H1 (cell line): ENCODE measurements around the gene CDH26. TPM values are rescaled to one million over a fixed set of nuclear protein-coding genes. Genes with fewer than 3 reads are reported as not detected.

ENCODE experiments used
- CTCF ChIA-PET: fragments of 300-600 bp; sonication (Branson Sonifier 250); formaldehyde crosslinking; loops from one replicate; lab custom pipeline; 2021; ENCODE audit not compliant: partially characterized antibody; lab: Charles Lee
- POLR2A ChIA-PET: fragments of 300-600 bp; sonication (Branson Sonifier 250); formaldehyde crosslinking; loops from one replicate; lab custom pipeline; 2021; ENCODE audit warnings: inconsistent platforms; ENCODE audit not compliant: partially characterized antibody; lab: Charles Lee
- DNase-seq, 2 experiments: peaks; one replicate each; pipeline versions ENCODE4 v3.0.0 to v3.0.0-alpha.2; 2010 to 2022; ENCODE audit warnings: low spot score in 2 of 2, low read depth in 1 of 2, mixed read lengths in 1 of 2
- FAIRE-seq: peaks from 2 replicates; lab custom pipeline; 2011; peaks lifted over from hg19 to GRCh38; lab: Jason Lieb, UNC
- H2AFZ ChIP-seq: 2 replicates; pipeline ENCODE4 v1.8.1; 2012; ENCODE audit warnings: low read length, inconsistent platforms
- H2AK5ac ChIP-seq: 2 replicates; pipeline ENCODE4 v1.6.1; 2013; ENCODE audit warnings: low read depth, low read length
- H2BK120ac ChIP-seq: replicated peaks from 2 replicates; pipeline ENCODE3; 2013; ENCODE audit warnings: low read depth, low read length, inconsistent platforms
- H2BK12ac ChIP-seq: 2 replicates; pipeline ENCODE4 v1.6.1; 2013; ENCODE audit warnings: low read depth, low read length
- H2BK15ac ChIP-seq: 2 replicates; pipeline ENCODE4 v1.6.1; 2013; ENCODE audit warnings: low read length
- H2BK20ac ChIP-seq: 2 replicates; pipeline ENCODE4 v1.6.1; 2013; ENCODE audit warnings: low read length
- H2BK5ac ChIP-seq: 2 replicates; pipeline ENCODE4 v1.6.1; 2013; ENCODE audit warnings: low read depth, low read length
- H3K14ac ChIP-seq: 2 replicates; pipeline ENCODE4 v1.6.1; 2013; ENCODE audit warnings: inconsistent platforms; ENCODE audit not compliant: insufficient read length
- H3K18ac ChIP-seq: 2 replicates; pipeline ENCODE4 v1.6.1; 2013; ENCODE audit warnings: low read length; ENCODE audit errors: extremely low read depth
- H3K23ac ChIP-seq: 2 replicates; pipeline ENCODE4 v1.6.1; 2013; ENCODE audit warnings: inconsistent platforms; ENCODE audit not compliant: insufficient read length
- H3K23me2 ChIP-seq: 2 replicates; pipeline ENCODE4 v1.6.1; 2013; ENCODE audit warnings: low read depth, low read length
- H3K27ac ChIP-seq: 2 replicates; pipeline ENCODE4 v1.6.1; 2011; ENCODE audit warnings: low read depth, low read length, inconsistent platforms
- H3K27me3 ChIP-seq, 4 experiments: replicated peaks in 1 of 4; 1 replicate in 1 of 4; 2 replicates in 3 of 4; pipeline versions ENCODE4 v1.6.1 to v1.8.1; 2011 to 2013; ENCODE audit warnings: low read length in 3 of 4, mild to moderate bottlenecking in 3 of 4, inconsistent platforms in 2 of 4, mixed read lengths in 2 of 4, moderate library complexity in 1 of 4; ENCODE audit not compliant: control insufficient read depth in 3 of 4, insufficient read depth in 3 of 4; ENCODE audit errors: extremely low read depth in 1 of 4
- H3K36me3 ChIP-seq, 4 experiments: 2 replicates each; pipeline versions ENCODE4 v1.6.1 to v1.8.1; 2011 to 2013; ENCODE audit warnings: mild to moderate bottlenecking in 4 of 4, low read length in 3 of 4, moderate library complexity in 2 of 4, control low read depth in 1 of 4, inconsistent platforms in 1 of 4; ENCODE audit not compliant: insufficient read depth in 4 of 4, control insufficient read depth in 2 of 4
- H3K4ac ChIP-seq: replicated peaks from 2 replicates; pipeline ENCODE3; 2013; ENCODE audit warnings: low read length, low read depth, mixed read lengths, inconsistent platforms; ENCODE audit not compliant: insufficient read length
- H3K4me1 ChIP-seq, 4 experiments: replicated peaks in 1 of 4; 1 replicate in 1 of 4; 2 replicates in 3 of 4; pipeline versions ENCODE4 v1.6.1 to v1.8.1; 2011 to 2013; ENCODE audit warnings: low read length in 3 of 4, inconsistent platforms in 2 of 4, mixed read lengths in 1 of 4; ENCODE audit not compliant: insufficient read depth in 4 of 4, control insufficient read depth in 3 of 4
- H3K4me2 ChIP-seq, 2 experiments: 2 replicates each; pipeline versions ENCODE4 v1.6.1 to v1.8.1; 2011 to 2013; ENCODE audit warnings: low read depth in 2 of 2, low read length in 2 of 2, control low read depth in 1 of 2, inconsistent platforms in 1 of 2, mild to moderate bottlenecking in 1 of 2; ENCODE audit not compliant: insufficient read depth in 1 of 2
- H3K4me3 ChIP-seq, 4 experiments: fragments of 200-600, 300-600 bp in 1 of 4; sonication (generic), shearing (Covaris generic), sonication (Bioruptor Twin) in 1 of 4; 2 replicates each; pipeline versions ENCODE4 v1.5.1 to v1.8.1; 2011 to 2016; ENCODE audit warnings: low read length in 4 of 4, low read depth in 3 of 4, control low read depth in 2 of 4, inconsistent platforms in 2 of 4, mild to moderate bottlenecking in 2 of 4, mixed read lengths in 1 of 4, moderate library complexity in 1 of 4; ENCODE audit not compliant: insufficient read depth in 2 of 4; ENCODE audit errors: extremely low read depth in 1 of 4
- H3K56ac ChIP-seq: replicated peaks from 2 replicates; pipeline ENCODE3; 2013; ENCODE audit warnings: low read depth, mild to moderate bottlenecking, mixed read lengths, low read length, inconsistent platforms; ENCODE audit not compliant: insufficient read length
- H3K79me1 ChIP-seq: 2 replicates; pipeline ENCODE4 v1.6.1; 2013; ENCODE audit warnings: low read depth, low read length, control low read depth
- H3K79me2 ChIP-seq, 2 experiments: 2 replicates each; pipeline versions ENCODE4 v1.6.1 to v1.8.1; 2012 to 2013; ENCODE audit warnings: low read length in 2 of 2, mild to moderate bottlenecking in 2 of 2, inconsistent platforms in 1 of 2; ENCODE audit not compliant: insufficient read depth in 2 of 2, control insufficient read depth in 1 of 2
- H3K9ac ChIP-seq, 4 experiments: replicated peaks in 1 of 4; 1 replicate in 1 of 4; 2 replicates in 3 of 4; pipeline versions ENCODE4 v1.6.1 to v1.8.1; 2011 to 2013; ENCODE audit warnings: low read depth in 3 of 4, low read length in 3 of 4, control low read depth in 2 of 4, mild to moderate bottlenecking in 2 of 4, moderate library complexity in 2 of 4, inconsistent platforms in 1 of 4; ENCODE audit errors: extremely low read depth in 1 of 4
- H3K9me3 ChIP-seq, 2 experiments: 2 replicates each; pipeline versions ENCODE4 v1.6.1 to v1.8.1; 2012 to 2013; ENCODE audit warnings: mild to moderate bottlenecking in 2 of 2, moderate library complexity in 2 of 2, control low read depth in 1 of 2, inconsistent platforms in 1 of 2, low read depth in 1 of 2, low read length in 1 of 2, mixed read lengths in 1 of 2; ENCODE audit not compliant: insufficient read depth in 2 of 2
- H4K20me1 ChIP-seq, 2 experiments: replicated peaks in 1 of 2; 2 replicates each; pipeline versions ENCODE3 to v1.8.1; 2011 to 2013; ENCODE audit warnings: inconsistent platforms in 2 of 2, low read length in 2 of 2, mild to moderate bottlenecking in 1 of 2; ENCODE audit not compliant: insufficient read depth in 2 of 2, control insufficient read depth in 1 of 2
- H4K5ac ChIP-seq: 2 replicates; pipeline ENCODE4 v1.6.1; 2013; ENCODE audit warnings: low read length, low read depth, mixed read lengths, inconsistent platforms; ENCODE audit not compliant: insufficient read length
- H4K8ac ChIP-seq: 2 replicates; pipeline ENCODE4 v1.8.0; 2013; ENCODE audit warnings: mild to moderate bottlenecking, moderate library complexity, low read length, inconsistent platforms; ENCODE audit not compliant: insufficient read depth; ENCODE audit errors: extremely low read depth
- H4K91ac ChIP-seq: replicated peaks from 2 replicates; pipeline ENCODE3; 2013; ENCODE audit warnings: low read length, mixed read lengths, inconsistent platforms; ENCODE audit not compliant: insufficient read length
- ATF2 ChIP-seq: IDR thresholded peaks from 2 replicates; pipeline ENCODE4 v1.6.1; 2012; ENCODE audit warnings: low read length, inconsistent platforms
- BACH1 ChIP-seq: IDR thresholded peaks from 2 replicates; pipeline ENCODE4 v1.6.1; 2012; ENCODE audit warnings: low read length, improper control_type of control experiment
- GABPA ChIP-seq: IDR thresholded peaks from 2 replicates; pipeline ENCODE4 v1.6.1; 2011; ENCODE audit warnings: mild to moderate bottlenecking, low read length, moderate library complexity, borderline replicate concordance; ENCODE audit not compliant: insufficient read depth
- NRF1 ChIP-seq: IDR thresholded peaks from 2 replicates; pipeline ENCODE4 v1.6.1; 2011; ENCODE audit warnings: mild to moderate bottlenecking, low read depth, low read length, improper control_type of control experiment
- PHF8 ChIP-seq: fragments of 200-600 bp; sonication (generic); conservative IDR thresholded peaks from 2 replicates; pipeline ENCODE4 v1.7.1; 2012; ENCODE audit warnings: low read depth, mild to moderate bottlenecking, inconsistent platforms, low read length, moderate library complexity
- POLR2A ChIP-seq, 2 experiments: IDR thresholded peaks; 1 replicate in 1 of 2; 2 replicates in 1 of 2; pipeline ENCODE4 v1.6.1; 2011; ENCODE audit warnings: low read depth in 2 of 2, low read length in 2 of 2, mild to moderate bottlenecking in 2 of 2; ENCODE audit errors: control extremely low read depth in 1 of 2
- RBBP5 ChIP-seq: IDR thresholded peaks from 2 replicates; pipeline ENCODE4 v1.7.1; 2012; ENCODE audit warnings: low read depth, mild to moderate bottlenecking, inconsistent platforms, low read length, moderate library complexity, borderline replicate concordance
- RNF2 ChIP-seq: fragments of 200-900, 300-1000 bp; sonication (generic); IDR thresholded peaks from 2 replicates; pipeline ENCODE4 v1.7.1; 2016; ENCODE audit warnings: borderline replicate concordance, low read depth, mild to moderate bottlenecking, antibody characterized with exemption, low read length; ENCODE audit not compliant: poor library complexity, severe bottlenecking; ENCODE audit errors: missing control alignments
- RXRA ChIP-seq: IDR thresholded peaks from 2 replicates; pipeline ENCODE4 v1.6.1; 2011; ENCODE audit warnings: low read depth, mild to moderate bottlenecking, low read length, moderate library complexity; ENCODE audit not compliant: insufficient read depth
- SAP30 ChIP-seq: fragments of 300-600 bp; sonication (generic); IDR thresholded peaks from 2 replicates; pipeline ENCODE4 v1.7.1; 2012; ENCODE audit warnings: low read length, moderate library complexity, mild to moderate bottlenecking, inconsistent platforms; ENCODE audit not compliant: insufficient read depth, insufficient replicate concordance
- SIX5 ChIP-seq: IDR thresholded peaks from 2 replicates; pipeline ENCODE4 v1.6.1; 2011; ENCODE audit warnings: mild to moderate bottlenecking, low read depth, low read length
- TCF12 ChIP-seq: IDR thresholded peaks from 2 replicates; pipeline ENCODE4 v1.6.1; 2011; ENCODE audit warnings: low read depth, mild to moderate bottlenecking, low read length
- YY1 ChIP-seq: IDR thresholded peaks from 2 replicates; pipeline ENCODE4 v1.6.1; 2011; ENCODE audit warnings: low read depth, mild to moderate bottlenecking, low read length
- WGBS, 2 experiments: shearing (Covaris generic) in 1 of 2; methylation state at CpG; one replicate each; pipeline versions ENCODE4 v1.1.6 to v1.1.7; 2013 to 2015; ENCODE audit warnings: low lambda C conversion rate in 2 of 2, mixed read lengths in 2 of 2, inconsistent platforms in 1 of 2, low coverage in 1 of 2, missing lambda C conversion rate in 1 of 2; ENCODE audit not compliant: insufficient replicate concordance in 2 of 2, insufficient coverage in 1 of 2, insufficient read length in 1 of 2; ENCODE audit errors: extremely low coverage in 1 of 2, missing lambda C conversion rate in 1 of 2; 5-methylcytosine and 5-hydroxymethylcytosine counted together
- polyA plus RNA-seq, 7 experiments: library from polyadenylated mRNA; depleted of rRNA in 3 of 7; stranded (reverse) in 5 of 7; unstranded in 2 of 7; fragments of >200 nt in 5 of 7; fragments of 200-250 nt in 2 of 7; gene quantifications; 1 replicate in 5 of 7; 2 replicates in 1 of 7; 4 replicates in 1 of 7; pipeline versions ENCODE4 v1.2.1 to v1.2.3, GENCODE V29; 2011 to 2013; ENCODE audit warnings: missing spikeins in 2 of 7, mixed read lengths in 2 of 7
- total RNA-seq: library from RNA; stranded (reverse); fragmentation: NEBNext Ultra II Directional; extraction: Animal tissue kit (Norgen Biotek cat#: 25700); gene quantifications from 2 replicates; pipeline ENCODE4 v1.2.1, GENCODE V29; 2021

Gene CDH26
- total and polyA plus RNA-seq, 2 of the 8 experiments (the other 6 are each of a cell fraction or from before 2014, with no cell fraction given): 1.5 to 1.7 TPM

- 95% methylated on average over 2 of the region's 2 CpGs; no CpG with 5 or more reads in 1 of the 2 experiments for WGBS, 2 experiments
- FAIRE-seq (no peak), DNase-seq (no peak)
- Histone ChIP-seq H3K9me3 (no peaks in the 10 kb centered on the region), H3K4ac (no peak overlapping the region), H3K56ac (no peak overlapping the region), H2BK15ac (no peak overlapping the region), H3K4me1 (peaks cover 0 to 6% (median 4%) of the 10 kb centered on the region in 4 experiments; a peak in 3 of 7 replicates), H4K20me1 (no peaks in the 10 kb centered on the region), H3K4me3 (no peak overlapping the region), H3K4me2 (no peak overlapping the region), H2BK5ac (no peak overlapping the region), H3K79me2 (no peaks in the 10 kb centered on the region), H2BK120ac (no peak overlapping the region), H3K18ac (no peak overlapping the region), H3K27ac (no peak overlapping the region), H3K14ac (no peak overlapping the region), H4K5ac (no peak overlapping the region), H3K23me2 (peaks cover 8% of the 10 kb centered on the region), H2AK5ac (no peak overlapping the region), H3K27me3 (peaks cover 0 to 3% (median under 1%) of the 10 kb centered on the region in 4 experiments; a peak in 1 of 7 replicates), H2AFZ (no peak overlapping the region), H3K23ac (no peak overlapping the region), H2BK20ac (no peak overlapping the region), H3K79me1 (no peaks in the 10 kb centered on the region), H2BK12ac (no peak overlapping the region), H4K8ac (no peak overlapping the region), H4K91ac (no peak overlapping the region), H3K36me3 (no peaks in the 10 kb centered on the region), H3K9ac (no peak overlapping the region)
- POLR2A ChIA-PET: no interaction called here
- CTCF ChIA-PET: interaction anchor here (1.1 to 3.6 kb wide), 7 partner anchors 9 to 64 kb away, joined by 3 to 25 read pairs (median 8); no protein-coding TSS in a partner anchor
- no peak for TF ChIP-seq BACH1
- TF ChIP-seq RXRA: no peak
- no peak for TF ChIP-seq ATF2
- TF ChIP-seq YY1: no peak
- TF ChIP-seq RNF2: no peak
- no peak for TF ChIP-seq POLR2A (IDR thresholded peaks at IDR 0.05; ENCODE audit: control extremely low read depth in 1 of 2, low read depth in 2 of 2, low read length in 2 of 2)
- no peak for TF ChIP-seq SAP30
- no peak for TF ChIP-seq NRF1
- no peak for TF ChIP-seq GABPA
- TF ChIP-seq PHF8: no peak
- no peak for TF ChIP-seq RBBP5
- no peak for TF ChIP-seq TCF12
- no peak for TF ChIP-seq SIX5
Measured at GRCh38 chr20:59997896-59998295, 39.7 kb downstream of the CDH26 start.
